HCT116 (cell line): ENCODE data around the gene TAS2R19. TPM values are rescaled to one million over a fixed set of nuclear protein-coding genes. Genes with fewer than 3 reads are reported as not detected.

Experiments
- ATAC-seq: fragments of 200-7000 bp; cut with Tn5 transposase; 2 replicates; pipeline ENCODE4 v1.9.1; 2020; ENCODE audit warnings: mild to moderate bottlenecking, moderate library complexity
- BruUV-seq: library from RNA; stranded (reverse); fragments of 400-500 nt; replicated peaks from 2 replicates; lab custom pipeline; 2021; lab: Mats Ljungman, UMichigan
- CTCF ChIA-PET: fragments of 300-600 bp; sonication (Branson Sonifier 250); formaldehyde crosslinking; loops from one replicate; lab custom pipeline; 2021; ENCODE audit warnings: antibody characterized with exemption; lab: Charles Lee
- POLR2A ChIA-PET: fragments of 300-600, 350-600 bp; sonication (Branson Sonifier 250); formaldehyde crosslinking; loops from one replicate; lab custom pipeline; 2021; ENCODE audit warnings: antibody characterized with exemption; lab: Charles Lee
- RAD21 ChIA-PET, 2 experiments: fragments of 300-600 bp; sonication (Branson Sonifier 250); formaldehyde crosslinking; loops; one replicate each; lab custom pipeline; 2023; ENCODE audit warnings: low total read pairs in 2 of 2; ENCODE audit not compliant: uncharacterized antibody in 2 of 2, unreplicated experiment in 2 of 2, low non-redundant PET in 1 of 2; lab: Charles Lee
- DNase-seq: peaks from one replicate; pipeline ENCODE4 v3.0.0-alpha.2; 2010; ENCODE audit warnings: low read depth, low spot score
- H2AFZ ChIP-seq: fragments of 200-600 bp; shearing (Covaris generic), sonication (generic); 2 replicates; pipeline ENCODE4 v1.6.1; 2017; ENCODE audit warnings: low read depth, mixed run types, mixed read lengths, antibody characterized with exemption, low read length; ENCODE audit not compliant: poor library complexity, severe bottlenecking
- H3K27ac ChIP-seq: 2 replicates; pipeline ENCODE4 v1.5.1; 2012; ENCODE audit warnings: low read depth, low read length
- H3K27me3 ChIP-seq: fragments of 200-600 bp; sonication (generic); 2 replicates; pipeline ENCODE4 v1.6.1; 2016; ENCODE audit warnings: mixed run types, low read length, mixed read lengths; ENCODE audit not compliant: insufficient read depth
- H3K36me3 ChIP-seq, 2 experiments: fragments of 200-500 bp in 1 of 2; fragments of 200-600 bp in 1 of 2; sonication (Bioruptor generic) in 1 of 2; sonication (generic) in 1 of 2; 2 replicates each; pipeline versions ENCODE4 v1.5.1 to v1.6.1; 2014 to 2016; ENCODE audit warnings: low read length in 2 of 2, inconsistent platforms in 1 of 2, mixed read lengths in 1 of 2, mixed run types in 1 of 2; ENCODE audit not compliant: insufficient read depth in 2 of 2, control insufficient read depth in 1 of 2
- H3K4me1 ChIP-seq, 2 experiments: fragments of 200-600 bp in 1 of 2; sonication (generic) in 1 of 2; 2 replicates each; pipeline versions ENCODE4 v1.5.1 to v1.6.1; 2012 to 2017; ENCODE audit warnings: low read length in 2 of 2, inconsistent platforms in 1 of 2, mild to moderate bottlenecking in 1 of 2, mixed read lengths in 1 of 2, mixed run types in 1 of 2, moderate library complexity in 1 of 2; ENCODE audit not compliant: insufficient read depth in 2 of 2, control insufficient read depth in 1 of 2
- H3K4me2 ChIP-seq: fragments of 200-600 bp; sonication (generic); 2 replicates; pipeline ENCODE4 v1.6.1; 2017; ENCODE audit warnings: mixed run types, low read length, mixed read lengths
- H3K4me3 ChIP-seq, 2 experiments: fragments of 200-600 bp in 1 of 2; sonication (generic) in 1 of 2; replicated peaks in 1 of 2; 2 replicates each; pipeline ENCODE4 v1.5.1; 2011 to 2016; ENCODE audit warnings: low read length in 2 of 2, control low read depth in 1 of 2, low read depth in 1 of 2, mild to moderate bottlenecking in 1 of 2, mixed read lengths in 1 of 2, mixed run types in 1 of 2
- H3K79me2 ChIP-seq: fragments of 200-600 bp; sonication (generic); 2 replicates; pipeline ENCODE4 v1.6.1; 2017; ENCODE audit warnings: mild to moderate bottlenecking, mixed run types, low read length, moderate library complexity, mixed read lengths; ENCODE audit not compliant: insufficient read depth
- H3K9ac ChIP-seq: fragments of 200-600 bp; sonication (generic); 2 replicates; pipeline ENCODE4 v1.6.1; 2016; ENCODE audit warnings: low read length, mixed read lengths
- H3K9me2 ChIP-seq: fragments of 200-600 bp; sonication (generic), shearing (Covaris generic); 2 replicates; pipeline ENCODE4 v1.6.1; 2017; ENCODE audit warnings: mixed run types, mild to moderate bottlenecking, moderate library complexity; ENCODE audit not compliant: insufficient read depth
- H3K9me3 ChIP-seq, 2 experiments: fragments of 200-500 bp in 1 of 2; fragments of 200-600 bp in 1 of 2; sonication (Bioruptor generic) in 1 of 2; sonication (generic) in 1 of 2; 2 replicates each; pipeline ENCODE4 v1.6.1; 2014 to 2017; ENCODE audit warnings: low read length in 2 of 2, mixed read lengths in 2 of 2, inconsistent platforms in 1 of 2, low read depth in 1 of 2, mild to moderate bottlenecking in 1 of 2, mixed run types in 1 of 2, moderate library complexity in 1 of 2; ENCODE audit not compliant: control insufficient read depth in 1 of 2, insufficient read depth in 1 of 2
- H4K20me1 ChIP-seq: fragments of 200-600 bp; sonication (generic), shearing (Covaris generic); 2 replicates; pipeline ENCODE4 v1.6.1; 2017; ENCODE audit warnings: mixed run types, mild to moderate bottlenecking, moderate library complexity; ENCODE audit not compliant: insufficient read depth
- ATF3 ChIP-seq: IDR thresholded peaks from 2 replicates; pipeline ENCODE4 v1.6.1; 2012
- CBX3 ChIP-seq: IDR thresholded peaks from 2 replicates; pipeline ENCODE4 v1.6.1; 2012; ENCODE audit warnings: low read depth
- CEBPB ChIP-seq: IDR thresholded peaks from 2 replicates; pipeline ENCODE4 v1.6.1; 2012; ENCODE audit warnings: low read depth
- EGR1 ChIP-seq: IDR thresholded peaks from 2 replicates; pipeline ENCODE4 v1.6.1; 2012; ENCODE audit warnings: low read depth
- ELF1 ChIP-seq: IDR thresholded peaks from 2 replicates; pipeline ENCODE4 v1.6.1; 2012; ENCODE audit warnings: low read depth, borderline replicate concordance
- EZH2 ChIP-seq: fragments of 200-600 bp; sonication (generic); IDR thresholded peaks from 2 replicates; pipeline ENCODE4 v1.6.1; 2017; ENCODE audit warnings: antibody characterized with exemption, mixed run types
- EZH2phosphoT487 ChIP-seq: fragments of 200-600 bp; IDR thresholded peaks from 2 replicates; pipeline ENCODE4 v1.6.1; 2018; ENCODE audit warnings: antibody characterized with exemption, borderline replicate concordance
- JUND ChIP-seq: IDR thresholded peaks from 2 replicates; pipeline ENCODE4 v1.6.1; 2012
- POLR2A ChIP-seq: IDR thresholded peaks from 2 replicates; pipeline ENCODE4 v1.7.0; 2011; ENCODE audit warnings: borderline replicate concordance; ENCODE audit not compliant: insufficient read depth, insufficient read length; ENCODE audit errors: extremely low read depth
- RAD21 ChIP-seq: IDR thresholded peaks from 2 replicates; pipeline ENCODE4 v1.6.1; 2012; ENCODE audit warnings: low read depth, mild to moderate bottlenecking
- SP1 ChIP-seq: IDR thresholded peaks from 2 replicates; pipeline ENCODE4 v1.6.1; 2012; ENCODE audit warnings: low read depth
- SRF ChIP-seq: IDR thresholded peaks from 2 replicates; pipeline ENCODE4 v1.6.1; 2012; ENCODE audit warnings: low read depth
- TCF7L2 ChIP-seq: IDR thresholded peaks from 2 replicates; pipeline ENCODE4 v1.7.0; 2011; ENCODE audit warnings: borderline replicate concordance, inconsistent platforms; ENCODE audit not compliant: insufficient read depth, insufficient read length; ENCODE audit errors: extremely low read depth
- YY1 ChIP-seq: IDR thresholded peaks from 2 replicates; pipeline ENCODE4 v1.6.1; 2011; ENCODE audit warnings: low read length, low read depth, moderate library complexity, mild to moderate bottlenecking; ENCODE audit not compliant: insufficient replicate concordance; ENCODE audit errors: extremely low read depth
- ZFX ChIP-seq: fragments of 450-650 bp; IDR thresholded peaks from 2 replicates; pipeline ENCODE4 v1.6.1; 2017
- ZNF274 ChIP-seq: fragments of 200-500 bp; sonication (Bioruptor generic); IDR thresholded peaks from 2 replicates; pipeline ENCODE4 v1.6.1; 2014; ENCODE audit warnings: mild to moderate bottlenecking, low read depth, low read length, inconsistent platforms
- intact Hi-C: fragments of 100-400 bp; cut with micrococcal nuclease; formaldehyde crosslinking; loops from 2 replicates; pipeline ENCODE4 v1.10.0; 2022
- total RNA-seq: library from RNA; stranded (reverse); gene quantifications from one replicate; pipeline ENCODE4 v1.2.1, GENCODE V29; 2021; ENCODE audit not compliant: unreplicated experiment
- TF ChIP-seq, protein P1 (sequence below): IDR thresholded peaks from 2 replicates; pipeline ENCODE4 v1.6.1; 2011; ENCODE audit warnings: mild to moderate bottlenecking, low read length, moderate library complexity; ENCODE audit not compliant: insufficient replicate concordance; ENCODE audit errors: extremely low read depth
- TF ChIP-seq, protein P2 (sequence below): IDR thresholded peaks from 2 replicates; pipeline ENCODE4 v1.6.1; 2012; ENCODE audit warnings: low read depth
- TF ChIP-seq, protein P3 (sequence below): IDR thresholded peaks from 2 replicates; pipeline ENCODE4 v1.6.1; 2012

The TAS2R19 gene
- total RNA-seq, 1 experiment from 2014 or later = 1.6 TPM

DNA sequence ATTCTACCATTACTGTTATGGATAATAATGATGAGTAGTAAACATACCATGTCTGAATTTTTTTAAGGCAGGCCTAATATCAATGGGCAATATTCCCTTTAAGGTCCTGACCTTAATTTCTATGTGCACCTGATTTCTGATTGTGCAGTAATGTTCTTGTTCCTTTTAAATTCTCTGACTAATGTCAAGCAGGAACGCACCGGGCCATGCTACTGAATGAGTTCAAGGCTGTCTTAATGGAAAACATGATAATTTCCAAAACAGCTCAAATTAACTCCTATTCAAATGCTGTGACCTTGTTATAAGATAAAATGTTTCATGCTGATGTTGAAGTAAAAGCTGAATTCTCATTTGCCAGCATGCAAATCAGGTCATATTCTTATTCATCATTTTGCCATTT is 32.9 kb upstream of the TAS2R19 start:
- ATAC-seq = no peak
- CTCF ChIA-PET = no interaction called here
- no TSS peak for BruUV-seq
- Histone ChIP-seq H3K4me3 (no peak overlapping the region), H3K4me1 (no peaks in the 10 kb centered on the region), H3K4me2 (no peak overlapping the region), H3K27ac (no peak overlapping the region), H3K79me2 (peaks cover 39% of the 10 kb centered on the region), H3K27me3 (no peaks in the 10 kb centered on the region), H2AFZ (no peak overlapping the region), H3K9ac (no peak overlapping the region), H3K9me3 (peaks cover 0 to 4% of the 10 kb centered on the region in 2 experiments; a peak in 1 of 4 replicates), H3K9me2 (no peaks in the 10 kb centered on the region), H3K36me3 (peaks cover 0 to 5% of the 10 kb centered on the region in 2 experiments; a peak in 1 of 4 replicates), H4K20me1 (no peaks in the 10 kb centered on the region)
- intact Hi-C loops = loop anchor here (2.0 kb wide), 1 partner anchor 27 kb away; no protein-coding TSS in a partner anchor
- POLR2A ChIA-PET = no interaction called here
- DNase-seq = no peak
- TF ChIP-seq TCF7L2 (no peak), ATF3 (no peak), SP1 (no peak), CEBPB (no peak), CBX3 (no peak), SRF (no peak), EGR1 (no peak), RAD21 (no peak), EZH2phosphoT487 (no peak), POLR2A (no peak), JUND (no peak), YY1 (no peak), EZH2 (no peak), ZNF274 (no peak), ELF1 (no peak), ZFX (no peak)
- TF ChIP-seq, protein P1, sequence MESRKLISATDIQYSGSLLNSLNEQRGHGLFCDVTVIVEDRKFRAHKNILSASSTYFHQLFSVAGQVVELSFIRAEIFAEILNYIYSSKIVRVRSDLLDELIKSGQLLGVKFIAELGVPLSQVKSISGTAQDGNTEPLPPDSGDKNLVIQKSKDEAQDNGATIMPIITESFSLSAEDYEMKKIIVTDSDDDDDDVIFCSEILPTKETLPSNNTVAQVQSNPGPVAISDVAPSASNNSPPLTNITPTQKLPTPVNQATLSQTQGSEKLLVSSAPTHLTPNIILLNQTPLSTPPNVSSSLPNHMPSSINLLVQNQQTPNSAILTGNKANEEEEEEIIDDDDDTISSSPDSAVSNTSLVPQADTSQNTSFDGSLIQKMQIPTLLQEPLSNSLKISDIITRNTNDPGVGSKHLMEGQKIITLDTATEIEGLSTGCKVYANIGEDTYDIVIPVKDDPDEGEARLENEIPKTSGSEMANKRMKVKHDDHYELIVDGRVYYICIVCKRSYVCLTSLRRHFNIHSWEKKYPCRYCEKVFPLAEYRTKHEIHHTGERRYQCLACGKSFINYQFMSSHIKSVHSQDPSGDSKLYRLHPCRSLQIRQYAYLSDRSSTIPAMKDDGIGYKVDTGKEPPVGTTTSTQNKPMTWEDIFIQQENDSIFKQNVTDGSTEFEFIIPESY = no peak
- TF ChIP-seq, protein P2, sequence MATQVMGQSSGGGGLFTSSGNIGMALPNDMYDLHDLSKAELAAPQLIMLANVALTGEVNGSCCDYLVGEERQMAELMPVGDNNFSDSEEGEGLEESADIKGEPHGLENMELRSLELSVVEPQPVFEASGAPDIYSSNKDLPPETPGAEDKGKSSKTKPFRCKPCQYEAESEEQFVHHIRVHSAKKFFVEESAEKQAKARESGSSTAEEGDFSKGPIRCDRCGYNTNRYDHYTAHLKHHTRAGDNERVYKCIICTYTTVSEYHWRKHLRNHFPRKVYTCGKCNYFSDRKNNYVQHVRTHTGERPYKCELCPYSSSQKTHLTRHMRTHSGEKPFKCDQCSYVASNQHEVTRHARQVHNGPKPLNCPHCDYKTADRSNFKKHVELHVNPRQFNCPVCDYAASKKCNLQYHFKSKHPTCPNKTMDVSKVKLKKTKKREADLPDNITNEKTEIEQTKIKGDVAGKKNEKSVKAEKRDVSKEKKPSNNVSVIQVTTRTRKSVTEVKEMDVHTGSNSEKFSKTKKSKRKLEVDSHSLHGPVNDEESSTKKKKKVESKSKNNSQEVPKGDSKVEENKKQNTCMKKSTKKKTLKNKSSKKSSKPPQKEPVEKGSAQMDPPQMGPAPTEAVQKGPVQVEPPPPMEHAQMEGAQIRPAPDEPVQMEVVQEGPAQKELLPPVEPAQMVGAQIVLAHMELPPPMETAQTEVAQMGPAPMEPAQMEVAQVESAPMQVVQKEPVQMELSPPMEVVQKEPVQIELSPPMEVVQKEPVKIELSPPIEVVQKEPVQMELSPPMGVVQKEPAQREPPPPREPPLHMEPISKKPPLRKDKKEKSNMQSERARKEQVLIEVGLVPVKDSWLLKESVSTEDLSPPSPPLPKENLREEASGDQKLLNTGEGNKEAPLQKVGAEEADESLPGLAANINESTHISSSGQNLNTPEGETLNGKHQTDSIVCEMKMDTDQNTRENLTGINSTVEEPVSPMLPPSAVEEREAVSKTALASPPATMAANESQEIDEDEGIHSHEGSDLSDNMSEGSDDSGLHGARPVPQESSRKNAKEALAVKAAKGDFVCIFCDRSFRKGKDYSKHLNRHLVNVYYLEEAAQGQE = no peak
- TF ChIP-seq, protein P3, sequence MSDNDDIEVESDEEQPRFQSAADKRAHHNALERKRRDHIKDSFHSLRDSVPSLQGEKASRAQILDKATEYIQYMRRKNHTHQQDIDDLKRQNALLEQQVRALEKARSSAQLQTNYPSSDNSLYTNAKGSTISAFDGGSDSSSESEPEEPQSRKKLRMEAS = no peak
- RAD21 ChIA-PET = no interaction called here
